ENCODE results near the gene RSBN1L.

RSBN1L gene

GRCh38 chr7:77679608-77680007 is 16.7 kb upstream of the RSBN1L start:
- TF ChIP-seq FOXP2 (optimal IDR thresholded peaks at IDR 0.05; ENCODE audit: control extremely low read depth, extremely low read length, insufficient read depth) (no peak), POLR2AphosphoS5 (IDR thresholded peaks at IDR 0.05; ENCODE audit: borderline replicate concordance, low read depth, low read length) (no peak), EZH2 (IDR thresholded peaks at IDR 0.05) (no peak)
- Histone ChIP-seq H3K27ac (no peak overlapping the region), H3K36me3 (ENCODE audit: insufficient read depth, low read length) (peaks cover 17% of the 10 kb centered on the region; the same call in 1 of the 2 replicates), H3K4me3 (no peak overlapping the region), H3K9me3 (ENCODE audit: low read depth, low read length) (no peaks in the 10 kb centered on the region), H3K9ac (ENCODE audit: insufficient read length) (no peak overlapping the region)
- DNase-seq (ENCODE audit: low read depth, low spot score): no peak

GRCh38 chr7:77680266-77680665 is 16.0 kb upstream of the RSBN1L start:
- H3K4me3 ChIP-seq: no peak overlapping the region
- no peak for TF ChIP-seq FOXP2 (optimal IDR thresholded peaks at IDR 0.05; ENCODE audit: control extremely low read depth, extremely low read length, insufficient read depth)
- no peak for TF ChIP-seq POLR2AphosphoS5 (IDR thresholded peaks at IDR 0.05; ENCODE audit: borderline replicate concordance, low read depth, low read length)
- no peak for TF ChIP-seq EZH2 (IDR thresholded peaks at IDR 0.05)
- peaks cover 17% of the 10 kb centered on the region; the same call in 1 of the 2 replicates for H3K36me3 ChIP-seq (ENCODE audit: insufficient read depth, low read length)
- H3K9me3 ChIP-seq (ENCODE audit: low read depth, low read length): no peaks in the 10 kb centered on the region
- H3K27ac ChIP-seq: no peak overlapping the region
- no peak for DNase-seq (ENCODE audit: low read depth, low spot score)
- H3K9ac ChIP-seq (ENCODE audit: insufficient read length): no peak overlapping the region

- TF ChIP-seq POLR2AphosphoS5 (IDR thresholded peaks at IDR 0.05; ENCODE audit: borderline replicate concordance, low read depth, low read length) (no peak), FOXP2 (optimal IDR thresholded peaks at IDR 0.05; ENCODE audit: control extremely low read depth, extremely low read length, insufficient read depth) (no peak), EZH2 (IDR thresholded peaks at IDR 0.05) (no peak)
- Histone ChIP-seq H3K9ac (ENCODE audit: insufficient read length) (no peak overlapping the region), H3K4me3 (no peak overlapping the region), H3K9me3 (ENCODE audit: low read depth, low read length) (no peaks in the 10 kb centered on the region), H3K36me3 (ENCODE audit: insufficient read depth, low read length) (peaks cover 17% of the 10 kb centered on the region; the same call in 1 of the 2 replicates), H3K27ac (0 out of 2 replicates have a peak overlapping the region, but pooled peaks have one; percentile 52)
- no peak for DNase-seq (ENCODE audit: low read depth, low spot score)
These were observed 12.2 kb upstream of the RSBN1L start for GRCh38 chr7:77684030-77684429.

- Histone ChIP-seq H3K9ac (ENCODE audit: insufficient read length) (no peak overlapping the region), H3K27ac (no peak overlapping the region), H3K36me3 (ENCODE audit: insufficient read depth, low read length) (peaks cover 17% of the 10 kb centered on the region; the same call in 1 of the 2 replicates), H3K9me3 (ENCODE audit: low read depth, low read length) (no peaks in the 10 kb centered on the region), H3K4me3 (no peak overlapping the region)
- no peak for DNase-seq (ENCODE audit: low read depth, low spot score)
- no peak for TF ChIP-seq POLR2AphosphoS5 (IDR thresholded peaks at IDR 0.05; ENCODE audit: borderline replicate concordance, low read depth, low read length)
- TF ChIP-seq FOXP2 (optimal IDR thresholded peaks at IDR 0.05; ENCODE audit: control extremely low read depth, extremely low read length, insufficient read depth): no peak
- no peak for TF ChIP-seq EZH2 (IDR thresholded peaks at IDR 0.05)
These were observed 11.0 kb upstream of the RSBN1L start for GRCh38 chr7:77685233-77685632.

- no peak overlapping the region for H3K27ac ChIP-seq
- TF ChIP-seq EZH2 (IDR thresholded peaks at IDR 0.05) (no peak), POLR2AphosphoS5 (IDR thresholded peaks at IDR 0.05; ENCODE audit: borderline replicate concordance, low read depth, low read length) (no peak), FOXP2 (optimal IDR thresholded peaks at IDR 0.05; ENCODE audit: control extremely low read depth, extremely low read length, insufficient read depth) (no peak)
- H3K4me3 ChIP-seq: no peak overlapping the region
- H3K9me3 ChIP-seq (ENCODE audit: low read depth, low read length): no peaks in the 10 kb centered on the region
- peaks cover 17% of the 10 kb centered on the region; the same call in 1 of the 2 replicates for H3K36me3 ChIP-seq (ENCODE audit: insufficient read depth, low read length)
- no peak overlapping the region for H3K9ac ChIP-seq (ENCODE audit: insufficient read length)
- DNase-seq (ENCODE audit: low read depth, low spot score): no peak
These were observed 9.0 kb upstream of the RSBN1L start for GRCh38 chr7:77687100-77687746.

GRCh38 chr7:77687747-77688144 is 8.5 kb upstream of the RSBN1L start:
- H3K27ac ChIP-seq: no peak overlapping the region
- H3K4me3 ChIP-seq: no peak overlapping the region
- TF ChIP-seq EZH2 (IDR thresholded peaks at IDR 0.05) (no peak), POLR2AphosphoS5 (IDR thresholded peaks at IDR 0.05; ENCODE audit: borderline replicate concordance, low read depth, low read length) (no peak), FOXP2 (optimal IDR thresholded peaks at IDR 0.05; ENCODE audit: control extremely low read depth, extremely low read length, insufficient read depth) (no peak)
- H3K9me3 ChIP-seq (ENCODE audit: low read depth, low read length): no peaks in the 10 kb centered on the region
- peaks cover 12% of the 10 kb centered on the region; the same call in 1 of the 2 replicates for H3K36me3 ChIP-seq (ENCODE audit: insufficient read depth, low read length)
- no peak for DNase-seq (ENCODE audit: low read depth, low spot score)
- H3K9ac ChIP-seq (ENCODE audit: insufficient read length): no peak overlapping the region

- no peak overlapping the region for H3K9ac ChIP-seq (ENCODE audit: insufficient read length)
- H3K9me3 ChIP-seq (ENCODE audit: low read depth, low read length): no peaks in the 10 kb centered on the region
- H3K4me3 ChIP-seq: no peak overlapping the region
- TF ChIP-seq POLR2AphosphoS5 (IDR thresholded peaks at IDR 0.05; ENCODE audit: borderline replicate concordance, low read depth, low read length) (no peak), EZH2 (IDR thresholded peaks at IDR 0.05) (no peak), FOXP2 (optimal IDR thresholded peaks at IDR 0.05; ENCODE audit: control extremely low read depth, extremely low read length, insufficient read depth) (no peak)
- DNase-seq (ENCODE audit: low read depth, low spot score): no peak
- no peak overlapping the region for H3K27ac ChIP-seq
- no peaks in the 10 kb centered on the region for H3K36me3 ChIP-seq (ENCODE audit: insufficient read depth, low read length)
These were observed 6.0 kb upstream of the RSBN1L start for GRCh38 chr7:77690289-77690688.

GRCh38 chr7:77691892-77692491 is 4.3 kb upstream of the RSBN1L start:
- TF ChIP-seq EZH2 (IDR thresholded peaks at IDR 0.05) (no peak), FOXP2 (optimal IDR thresholded peaks at IDR 0.05; ENCODE audit: control extremely low read depth, extremely low read length, insufficient read depth) (no peak), POLR2AphosphoS5 (IDR thresholded peaks at IDR 0.05; ENCODE audit: borderline replicate concordance, low read depth, low read length) (no peak)
- Histone ChIP-seq H3K9ac (ENCODE audit: insufficient read length) (no peak overlapping the region), H3K27ac (no peak overlapping the region), H3K36me3 (ENCODE audit: insufficient read depth, low read length) (no peaks in the 10 kb centered on the region), H3K4me3 (no peak overlapping the region), H3K9me3 (ENCODE audit: low read depth, low read length) (no peaks in the 10 kb centered on the region)
- DNase-seq (ENCODE audit: low read depth, low spot score): no peak

Measured in SK-N-MC (cell line).